IMR-90 (cell line): ENCODE measurements around the gene KLF12. TPM values are rescaled to one million over a fixed set of nuclear protein-coding genes. Genes with fewer than 3 reads are reported as not detected.

Experiments used
- ATAC-seq: fragments of 200-7000 bp; cut with Tn5 transposase; 2 replicates; pipeline ENCODE4 v1.9.1; 2020; ENCODE audit warnings: low read depth, mild to moderate bottlenecking, moderate library complexity
- BruUV-seq: library from RNA; stranded (reverse); fragments of 400-500 nt; replicated peaks from 2 replicates; lab custom pipeline; 2021; lab: Mats Ljungman, UMichigan
- CTCF ChIA-PET: fragments of 300-600 bp; formaldehyde crosslinking; extraction: SDS; loops from one replicate; lab custom pipeline; 2021; ENCODE audit warnings: antibody characterized with exemption; lab: Yijun Ruan, JAX
- POLR2A ChIA-PET: fragments of 300-600 bp; sonication (Branson Sonifier 250); formaldehyde crosslinking; loops from one replicate; lab custom pipeline; 2022; ENCODE audit warnings: antibody characterized with exemption; ENCODE audit not compliant: unreplicated experiment; lab: Charles Lee
- DNase-seq: peaks from one replicate; pipeline ENCODE4 v3.0.0; 2013
- H2AFZ ChIP-seq: replicated peaks from 2 replicates; pipeline ENCODE3; 2013; ENCODE audit warnings: low read length, mild to moderate bottlenecking; ENCODE audit not compliant: poor library complexity
- H2AK5ac ChIP-seq: 2 replicates; pipeline ENCODE4 v1.6.1; 2013; ENCODE audit warnings: low read depth, low read length, inconsistent platforms
- H2AK9ac ChIP-seq: replicated peaks from 2 replicates; pipeline ENCODE3; 2013; ENCODE audit warnings: mild to moderate bottlenecking, low read depth, low read length, moderate library complexity; ENCODE audit not compliant: poor library complexity
- H2BK120ac ChIP-seq: 2 replicates; pipeline ENCODE4 v1.6.1; 2013; ENCODE audit warnings: low read depth, low read length, inconsistent platforms
- H2BK15ac ChIP-seq: 3 replicates; pipeline ENCODE4 v1.6.1; 2013; ENCODE audit warnings: low read depth, low read length, inconsistent platforms
- H2BK20ac ChIP-seq: 2 replicates; pipeline ENCODE4 v1.6.1; 2013; ENCODE audit warnings: low read depth, mild to moderate bottlenecking, inconsistent platforms, low read length, moderate library complexity
- H2BK5ac ChIP-seq: 2 replicates; pipeline ENCODE4 v1.6.1; 2013; ENCODE audit warnings: mild to moderate bottlenecking, low read depth, low read length, inconsistent platforms; ENCODE audit not compliant: poor library complexity, severe bottlenecking
- H3K14ac ChIP-seq: replicated peaks from 2 replicates; pipeline ENCODE4 v1.6.1; 2013; ENCODE audit warnings: low read depth, low read length, inconsistent platforms
- H3K18ac ChIP-seq: 2 replicates; pipeline ENCODE4 v1.6.1; 2013; ENCODE audit warnings: low read depth, low read length, control low read depth
- H3K23ac ChIP-seq: 2 replicates; pipeline ENCODE4 v1.6.1; 2013; ENCODE audit warnings: low read depth, low read length, inconsistent platforms
- H3K27ac ChIP-seq: 2 replicates; pipeline ENCODE4 v1.5.1; 2013; ENCODE audit warnings: mild to moderate bottlenecking, control low read depth, low read length; ENCODE audit not compliant: insufficient read depth
- H3K27me3 ChIP-seq: 2 replicates; pipeline ENCODE4 v1.6.1; 2013; ENCODE audit warnings: low read length; ENCODE audit not compliant: control insufficient read depth, insufficient read depth
- H3K36me3 ChIP-seq: 2 replicates; pipeline ENCODE4 v1.6.1; 2013; ENCODE audit warnings: low read length, mixed read lengths; ENCODE audit not compliant: control insufficient read depth, insufficient read depth
- H3K4ac ChIP-seq: 2 replicates; pipeline ENCODE4 v1.6.1; 2013; ENCODE audit warnings: low read depth, low read length, inconsistent platforms
- H3K4me1 ChIP-seq: 2 replicates; pipeline ENCODE4 v1.6.1; 2013; ENCODE audit warnings: low read length, mixed read lengths; ENCODE audit not compliant: control insufficient read depth, insufficient read depth
- H3K4me2 ChIP-seq: 2 replicates; pipeline ENCODE4 v1.6.1; 2013; ENCODE audit warnings: low read depth, mild to moderate bottlenecking, control low read depth, low read length, moderate library complexity
- H3K4me3 ChIP-seq: 2 replicates; pipeline ENCODE4 v1.5.1; 2013; ENCODE audit warnings: low read depth, mild to moderate bottlenecking, control low read depth, low read length, moderate library complexity; ENCODE audit not compliant: insufficient read depth
- H3K56ac ChIP-seq: 2 replicates; pipeline ENCODE4 v1.6.1; 2013; ENCODE audit warnings: low read length, inconsistent platforms; ENCODE audit not compliant: insufficient read depth; ENCODE audit errors: extremely low read depth
- H3K79me1 ChIP-seq, 2 experiments: 2 replicates each; pipeline ENCODE4 v1.6.1; 2013; ENCODE audit warnings: low read length in 2 of 2, inconsistent platforms in 1 of 2, low read depth in 1 of 2
- H3K9ac ChIP-seq: 2 replicates; pipeline ENCODE4 v1.6.1; 2013; ENCODE audit warnings: low read depth, low read length, control low read depth
- H3K9me1 ChIP-seq: 2 replicates; pipeline ENCODE4 v1.6.1; 2013; ENCODE audit warnings: low read length, inconsistent platforms; ENCODE audit not compliant: insufficient read depth
- H3K9me3 ChIP-seq: 2 replicates; pipeline ENCODE4 v1.6.1; 2013; ENCODE audit warnings: low read length; ENCODE audit not compliant: control insufficient read depth, insufficient read depth
- H4K20me1 ChIP-seq: 2 replicates; pipeline ENCODE4 v1.6.1; 2013; ENCODE audit warnings: low read length, inconsistent platforms; ENCODE audit not compliant: insufficient read depth
- H4K5ac ChIP-seq: 2 replicates; pipeline ENCODE4 v1.6.1; 2013; ENCODE audit warnings: mild to moderate bottlenecking, low read depth, low read length, control low read depth
- H4K8ac ChIP-seq, 2 experiments: 2 replicates each; pipeline ENCODE4 v1.6.1; 2013; ENCODE audit warnings: low read depth in 2 of 2, low read length in 2 of 2, control low read depth in 1 of 2, inconsistent platforms in 1 of 2
- H4K91ac ChIP-seq: 2 replicates; pipeline ENCODE4 v1.6.1; 2013; ENCODE audit warnings: low read depth, low read length, inconsistent platforms; ENCODE audit not compliant: insufficient read depth
- MAZ ChIP-seq: IDR thresholded peaks from 2 replicates; pipeline ENCODE4 v1.6.1; 2012; ENCODE audit warnings: low read depth, mild to moderate bottlenecking, low read length, improper control_type of control experiment, moderate library complexity, borderline replicate concordance
- RAD21 ChIP-seq: IDR thresholded peaks from 2 replicates; pipeline ENCODE4 v1.6.1; 2012; ENCODE audit warnings: low read length, improper control_type of control experiment
- RCOR1 ChIP-seq: IDR thresholded peaks from 2 replicates; pipeline ENCODE4 v1.6.1; 2012; ENCODE audit warnings: mild to moderate bottlenecking, low read length, improper control_type of control experiment; ENCODE audit not compliant: insufficient replicate concordance
- WGBS, 2 experiments: methylation state at CpG; one replicate each; pipeline versions ENCODE4 v1.1.5 to v1.1.7; 2013; ENCODE audit warnings: missing lambda C conversion rate in 2 of 2; ENCODE audit not compliant: insufficient read length in 1 of 2; ENCODE audit errors: extremely low coverage in 2 of 2; 5-methylcytosine and 5-hydroxymethylcytosine counted together
- dilution Hi-C: fragments of 300-500 bp; cut with HindIII; formaldehyde crosslinking; loops from one replicate; pipeline ENCODE4 v1.14.3; 2018; ENCODE audit warnings: low sequenced_read_pairs; ENCODE audit not compliant: unreplicated experiment
- in situ Hi-C: fragments of 300-500 bp; cut with MboI; formaldehyde crosslinking; loops from 3 replicates; pipeline ENCODE4 v1.14.3; 2019; ENCODE audit warnings: low sequenced_read_pairs, inconsistent platforms, mixed read lengths
- intact Hi-C: fragments of 100-400 bp; cut with micrococcal nuclease; formaldehyde crosslinking; loops from 2 replicates; pipeline ENCODE4 v1.10.0; 2022
- polyA plus RNA-seq, 3 experiments: library from polyadenylated mRNA; depleted of rRNA; stranded (reverse); fragments of >200 nt; gene quantifications; 2 replicates each; pipeline ENCODE4 v1.2.3, GENCODE V29; 2012; ENCODE audit warnings: low replicate concordance in 1 of 3
- total RNA-seq: library from RNA; depleted of rRNA; stranded (reverse); fragments of >200 nt; gene quantifications from 2 replicates; pipeline ENCODE4 v1.2.3, GENCODE V29; 2012

The KLF12 gene
- total and polyA plus RNA-seq, 2 of the 4 experiments (the other 2 are of a cell fraction): 8.8 to 44.8 TPM

DNA sequence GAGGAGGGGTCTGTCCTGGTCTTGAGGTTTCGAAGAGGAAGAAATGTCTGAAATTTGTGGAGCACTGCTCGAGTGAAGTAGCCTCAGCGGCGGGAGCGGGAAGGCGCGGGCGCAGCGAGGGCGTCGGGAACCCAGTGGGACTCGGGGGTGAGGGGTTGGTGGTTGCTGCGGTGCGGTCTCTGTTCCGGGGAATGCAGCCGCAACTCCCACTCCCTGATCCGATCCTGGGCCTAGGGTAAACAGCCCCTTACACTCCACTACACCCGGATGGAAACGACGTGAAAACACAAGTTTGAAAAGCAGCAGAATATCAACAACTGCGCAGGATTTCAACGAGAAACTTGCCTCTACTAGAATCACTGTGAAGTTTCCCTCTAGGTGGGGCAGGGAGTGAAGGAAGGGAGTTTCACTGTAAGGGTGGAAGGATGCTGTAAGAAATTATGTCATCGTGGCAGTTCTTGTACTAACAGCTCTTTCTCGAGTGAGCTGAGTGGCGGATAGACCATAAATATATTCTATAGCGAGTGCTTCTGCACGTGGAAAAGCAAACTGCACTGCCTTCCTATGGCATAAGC, 2.0 kb upstream of the KLF12 start:
- Histone ChIP-seq H3K56ac (peak overlapping the region; percentile 96), H2BK15ac (peak overlapping the region; percentile 81), H2AK9ac (peak overlapping the region; percentile 99), H4K5ac (peak overlapping the region; percentile 94), H3K4ac (peak overlapping the region; percentile 99), H2AFZ (peak overlapping the region; percentile 97), H4K20me1 (peaks cover 2% of the 10 kb centered on the region; the same call in 1 of the 2 replicates), H3K18ac (peak overlapping the region; percentile 97), H3K23ac (peak overlapping the region; percentile 99), H4K8ac (peak overlapping the region; percentile 88 to 99), H2AK5ac (peak overlapping the region; percentile 84), H3K27me3 (no peaks in the 10 kb centered on the region), H2BK120ac (peak overlapping the region; percentile 95), H3K9me1 (no peaks in the 10 kb centered on the region; the same call in 1 of the 2 replicates), H3K27ac (peak overlapping the region; percentile 93), H3K79me1 (peaks cover 0 to 32% of the 10 kb centered on the region in 2 experiments; a peak in 3 of 4 replicates), H2BK20ac (peak overlapping the region; percentile 84), H3K4me2 (peak overlapping the region; percentile 94), H3K9me3 (no peaks in the 10 kb centered on the region), H3K36me3 (no peaks in the 10 kb centered on the region), H3K4me1 (peaks cover 2% of the 10 kb centered on the region), H4K91ac (peak overlapping the region; percentile 99), H2BK5ac (peak overlapping the region; percentile 98), H3K14ac (peak overlapping the region; percentile 99), H3K4me3 (peak overlapping the region; percentile 82), H3K9ac (peak overlapping the region; percentile 90)
- POLR2A ChIA-PET: no interaction called here
- DNase-seq (peak; percentile 62), ATAC-seq (peak; percentile 0; the same call in 1 of the 2 replicates)
- intact Hi-C loops: loop anchor here (1.0 to 5.0 kb wide), 4 partner anchors 81 to 1083 kb away; no protein-coding TSS in a partner anchor
- CTCF ChIA-PET: interaction anchor here (1.6 kb wide), 1 partner anchor 74 kb away, joined by 5 read pairs; no protein-coding TSS in a partner anchor
- 12% methylated on average over 2 of the region's 27 CpGs; no CpG with 5 or more reads in 1 of the 2 experiments for WGBS, 2 experiments
- in situ Hi-C loops: loop anchor here (25.0 kb wide), 1 partner anchor 1076 kb away; no protein-coding TSS in a partner anchor
- no TSS peak for BruUV-seq
- TF ChIP-seq RCOR1 (peak; percentile 8), MAZ (no peak), RAD21 (peak; percentile 12)
- dilution Hi-C loops: no loop called here
